Natural killer cell (primary cell): ENCODE measurements around the gene KRTAP26-1. TPM values are rescaled to one million over a fixed set of nuclear protein-coding genes. Genes with fewer than 3 reads are reported as not detected.

Experiments used
- ATAC-seq, 3 donors: fragments of 150-1000 bp in 2 of 3; fragments of 200-7000 bp in 1 of 3; cut with Tn5 transposase; 1 replicate in 1 of 3; 2 replicates in 2 of 3; pipeline ENCODE4 v1.10.0; 2021; ENCODE audit warnings: mild to moderate bottlenecking in 2 of 3, moderate library complexity in 2 of 3
- DNase-seq, 2 donors: peaks; one replicate each; pipeline versions ENCODE4 v3.0.0 to v3.0.0-alpha.2; 2013 to 2021; ENCODE audit warnings: mixed read lengths in 1 of 2
- H3K27ac ChIP-seq: one replicate; pipeline ENCODE4 v1.5.1; 2013; ENCODE audit warnings: mild to moderate bottlenecking, low read length
- H3K27me3 ChIP-seq: one replicate; pipeline ENCODE4 v1.6.1; 2013; ENCODE audit warnings: low read length; ENCODE audit not compliant: control insufficient read depth, insufficient read depth
- H3K36me3 ChIP-seq: one replicate; pipeline ENCODE4 v1.6.1; 2013; ENCODE audit warnings: low read length; ENCODE audit not compliant: control insufficient read depth, insufficient read depth
- H3K4me1 ChIP-seq: one replicate; pipeline ENCODE4 v1.6.1; 2013; ENCODE audit warnings: low read length; ENCODE audit not compliant: control insufficient read depth, insufficient read depth
- H3K4me3 ChIP-seq: one replicate; pipeline ENCODE4 v1.5.1; 2013; ENCODE audit warnings: low read length
- H3K9me3 ChIP-seq: one replicate; pipeline ENCODE4 v1.6.1; 2013; ENCODE audit warnings: low read length; ENCODE audit not compliant: control insufficient read depth, insufficient read depth
- H3K27ac Mint-ChIP-seq, 2 donors: one replicate each; pipeline ENCODE4 v1.8.0; 2022; ENCODE audit warnings: mild to moderate bottlenecking in 2 of 2, mixed read lengths in 2 of 2, moderate library complexity in 1 of 2
- H3K27me3 Mint-ChIP-seq, 2 donors: one replicate each; pipeline ENCODE4 v1.8.0; 2022; ENCODE audit warnings: low read depth in 2 of 2, mixed read lengths in 2 of 2
- H3K36me3 Mint-ChIP-seq: one replicate; pipeline ENCODE4 v1.8.0; 2022; ENCODE audit warnings: mixed read lengths
- H3K4me1 Mint-ChIP-seq, 2 donors: one replicate each; pipeline ENCODE4 v1.8.0; 2022; ENCODE audit warnings: mixed read lengths in 2 of 2
- H3K4me3 Mint-ChIP-seq: one replicate; pipeline ENCODE4 v1.8.0; 2022; ENCODE audit warnings: mild to moderate bottlenecking, moderate library complexity, mixed read lengths
- H3K9me3 Mint-ChIP-seq, 2 donors: one replicate each; pipeline ENCODE4 v1.8.0; 2022; ENCODE audit warnings: mixed read lengths in 2 of 2
- WGBS: methylation state at CpG from one replicate; pipeline ENCODE4 v1.1.7; 2013; ENCODE audit warnings: missing lambda C conversion rate; ENCODE audit not compliant: insufficient coverage; 5-methylcytosine and 5-hydroxymethylcytosine counted together
- intact Hi-C: fragments of 100-400 bp; cut with micrococcal nuclease; formaldehyde crosslinking; loops from one replicate; pipeline ENCODE4 v1.14.2; 2022
- total RNA-seq, 4 donors: library from RNA; stranded (reverse); fragments of 120-200 nt in 1 of 4; gene quantifications; one replicate each; pipeline versions ENCODE4 v1.2.3 to v1.2.4, GENCODE V29; 2013 to 2022
- TF ChIP-seq, protein P1 (sequence below): fragments of 200-600 bp; IDR thresholded peaks from one replicate; pipeline ENCODE4 v1.8.0; 2022; ENCODE audit warnings: antibody characterized with exemption

KRTAP26-1 gene
- total RNA-seq, 3 donors from 2014 or later (not counting 1 experiment from before 2014, with no cell fraction given) = not detected

DNA sequence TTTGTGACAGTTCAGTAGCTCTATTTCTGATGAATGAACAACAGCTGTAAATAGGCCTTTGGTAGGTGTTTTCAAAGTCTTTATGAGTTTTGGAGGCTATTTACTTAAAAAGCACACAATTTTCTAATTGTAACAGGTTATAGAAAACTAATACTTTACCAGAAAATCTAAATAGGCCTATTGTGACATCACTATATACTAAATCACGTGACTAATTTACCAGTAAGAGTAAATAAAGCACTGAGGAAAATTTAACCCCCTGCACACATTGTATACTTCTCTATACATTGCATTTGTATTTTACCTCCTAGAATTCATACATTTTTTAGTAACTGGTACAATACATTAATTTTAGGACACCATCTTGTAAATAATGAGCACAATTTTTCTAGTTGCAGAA lies 15.0 kb downstream of the KRTAP26-1 start:
- H3K9me3 Mint-ChIP-seq = peaks cover 6 to 10% of the 10 kb centered on the region in 2 donors
- H3K27ac ChIP-seq = no peak overlapping the region
- TF ChIP-seq, protein P1, sequence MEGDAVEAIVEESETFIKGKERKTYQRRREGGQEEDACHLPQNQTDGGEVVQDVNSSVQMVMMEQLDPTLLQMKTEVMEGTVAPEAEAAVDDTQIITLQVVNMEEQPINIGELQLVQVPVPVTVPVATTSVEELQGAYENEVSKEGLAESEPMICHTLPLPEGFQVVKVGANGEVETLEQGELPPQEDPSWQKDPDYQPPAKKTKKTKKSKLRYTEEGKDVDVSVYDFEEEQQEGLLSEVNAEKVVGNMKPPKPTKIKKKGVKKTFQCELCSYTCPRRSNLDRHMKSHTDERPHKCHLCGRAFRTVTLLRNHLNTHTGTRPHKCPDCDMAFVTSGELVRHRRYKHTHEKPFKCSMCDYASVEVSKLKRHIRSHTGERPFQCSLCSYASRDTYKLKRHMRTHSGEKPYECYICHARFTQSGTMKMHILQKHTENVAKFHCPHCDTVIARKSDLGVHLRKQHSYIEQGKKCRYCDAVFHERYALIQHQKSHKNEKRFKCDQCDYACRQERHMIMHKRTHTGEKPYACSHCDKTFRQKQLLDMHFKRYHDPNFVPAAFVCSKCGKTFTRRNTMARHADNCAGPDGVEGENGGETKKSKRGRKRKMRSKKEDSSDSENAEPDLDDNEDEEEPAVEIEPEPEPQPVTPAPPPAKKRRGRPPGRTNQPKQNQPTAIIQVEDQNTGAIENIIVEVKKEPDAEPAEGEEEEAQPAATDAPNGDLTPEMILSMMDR = no peak
- ATAC-seq (no peak), DNase-seq (no peak)
- no peak overlapping the region for H3K4me3 ChIP-seq
- H3K4me3 Mint-ChIP-seq = no peak overlapping the region
- no peak overlapping the region for H3K27ac Mint-ChIP-seq
- H3K27me3 ChIP-seq = no peaks in the 10 kb centered on the region
- no peaks in the 10 kb centered on the region for H3K36me3 Mint-ChIP-seq
- H3K4me1 ChIP-seq = no peaks in the 10 kb centered on the region
- no peaks in the 10 kb centered on the region for H3K27me3 Mint-ChIP-seq
- WGBS = no CpG with 5 or more reads among the region's 1 CpG
- no peaks in the 10 kb centered on the region for H3K36me3 ChIP-seq
- no peaks in the 10 kb centered on the region for H3K9me3 ChIP-seq
- intact Hi-C loops = no loop called here
- no peaks in the 10 kb centered on the region for H3K4me1 Mint-ChIP-seq

DNA sequence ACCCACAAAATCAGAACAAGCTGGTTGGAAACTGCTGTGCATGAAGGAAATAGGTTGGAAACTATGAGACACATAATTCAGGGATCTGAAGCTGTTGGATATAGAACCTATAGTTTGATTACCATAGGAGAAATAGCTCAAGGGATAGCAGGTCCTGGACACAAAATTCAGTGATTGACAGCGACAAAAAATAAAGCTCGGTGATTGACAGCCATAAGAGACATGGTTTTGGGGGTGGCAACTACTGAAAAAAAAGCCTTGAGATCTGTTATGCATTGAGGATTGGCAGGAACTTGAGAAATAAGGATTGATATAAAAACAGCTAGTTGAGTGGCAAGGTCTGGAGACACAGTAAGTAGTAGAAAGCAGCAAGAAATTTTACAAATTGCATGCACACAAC lies 30.9 kb downstream of the KRTAP26-1 start, which contains the start of gene KRTAP25-1:
Gene KRTAP25-1, minus strand, starts transcription at position 300 of the 400 bp plus-strand sequence. Its CDS starts 24 bp downstream, at position 276.
- DNase-seq (no peak), ATAC-seq (no peak)
- WGBS = 98% methylated on average over 2 of the region's 2 CpGs
- Mint-ChIP-seq H3K27me3 (no peaks in the 10 kb centered on the region), H3K27ac (no peak within 1 kb of the TSS), H3K36me3 (no peaks in the 10 kb centered on the region), H3K9me3 (peaks cover 12 to 13% of the 10 kb centered on the region in 2 donors), H3K4me3 (no peak within 1 kb of the TSS), H3K4me1 (no peaks in the 10 kb centered on the region)
- Histone ChIP-seq H3K27ac (no peak within 1 kb of the TSS), H3K4me1 (no peaks in the 10 kb centered on the region), H3K4me3 (no peak within 1 kb of the TSS), H3K27me3 (no peaks in the 10 kb centered on the region), H3K9me3 (no peaks in the 10 kb centered on the region), H3K36me3 (no peaks in the 10 kb centered on the region)
- intact Hi-C loops = no loop called here
- TF ChIP-seq, protein P1 = no peak

DNA sequence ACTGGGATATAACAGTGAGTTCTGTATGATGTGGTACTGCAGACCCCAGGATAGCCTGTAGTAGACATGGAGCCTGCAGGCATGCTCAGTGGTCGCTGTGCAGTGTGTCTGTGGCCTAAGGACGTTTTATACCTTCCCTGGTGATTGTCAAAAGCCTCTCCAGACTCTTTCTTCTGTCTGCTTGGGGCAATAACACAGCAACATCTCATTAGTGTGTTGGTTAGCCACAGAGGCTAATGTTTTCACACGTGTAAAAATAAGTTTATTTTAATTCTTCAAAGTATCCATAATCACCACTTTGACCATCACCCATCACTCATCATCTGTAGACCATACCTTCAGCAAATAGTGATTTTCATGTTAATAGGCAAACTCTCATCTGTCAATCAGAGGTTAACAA lies 37.3 kb downstream of the KRTAP26-1 start, which contains the start of gene KRTAP24-1:
Gene KRTAP24-1, minus strand, starts transcription at position 101 of the 400 bp plus-strand sequence. Its CDS starts 18 bp downstream, at position 83.
- DNase-seq = no peak
- H3K4me3 ChIP-seq = no peak within 1 kb of the TSS
- TF ChIP-seq, protein P1 = no peak
- no peak for ATAC-seq
- H3K4me1 ChIP-seq = no peaks in the 10 kb centered on the region
- WGBS = 51% methylated on average over 3 of the region's 3 CpGs
- H3K36me3 ChIP-seq = no peaks in the 10 kb centered on the region
- Mint-ChIP-seq H3K27me3 (no peaks in the 10 kb centered on the region), H3K4me3 (no peak within 1 kb of the TSS), H3K36me3 (no peaks in the 10 kb centered on the region), H3K9me3 (peaks cover 6 to 13% of the 10 kb centered on the region in 2 donors), H3K4me1 (no peaks in the 10 kb centered on the region), H3K27ac (no peak within 1 kb of the TSS)
- H3K27ac ChIP-seq = no peak within 1 kb of the TSS
- no peaks in the 10 kb centered on the region for H3K27me3 ChIP-seq
- H3K9me3 ChIP-seq = no peaks in the 10 kb centered on the region
- intact Hi-C loops = no loop called here

DNA sequence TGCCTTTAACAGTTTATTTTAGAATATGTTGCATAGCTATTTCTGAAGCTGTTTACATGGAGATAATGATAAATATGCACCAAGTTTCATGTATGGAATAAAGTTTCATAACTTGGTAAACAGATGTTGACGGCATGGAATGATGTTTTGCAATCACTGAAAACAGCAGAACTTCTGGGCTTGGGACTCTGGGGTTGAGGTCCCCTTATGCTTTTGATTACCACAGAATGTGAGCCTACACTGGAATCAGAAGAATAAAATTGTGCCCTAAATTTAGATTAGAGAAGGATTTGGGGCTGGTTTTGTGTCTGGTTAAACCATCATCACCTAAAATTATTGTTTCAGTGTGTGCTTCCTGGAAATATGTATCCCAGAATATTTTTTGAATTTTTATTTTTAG lies 48.5 kb downstream of the KRTAP26-1 start:
- Mint-ChIP-seq H3K27ac (no peak overlapping the region), H3K36me3 (no peaks in the 10 kb centered on the region), H3K4me1 (no peaks in the 10 kb centered on the region), H3K4me3 (no peak overlapping the region), H3K9me3 (peaks cover 0 to 14% of the 10 kb centered on the region in 2 donors), H3K27me3 (no peaks in the 10 kb centered on the region)
- ATAC-seq = no peak
- intact Hi-C loops = no loop called here
- no peak for DNase-seq
- H3K4me3 ChIP-seq = no peak overlapping the region
- no peaks in the 10 kb centered on the region for H3K36me3 ChIP-seq
- H3K27ac ChIP-seq = no peak overlapping the region
- 93% methylated on average over 1 of the region's 1 CpG for WGBS
- H3K9me3 ChIP-seq = no peaks in the 10 kb centered on the region
- no peaks in the 10 kb centered on the region for H3K27me3 ChIP-seq
- H3K4me1 ChIP-seq = no peaks in the 10 kb centered on the region
- TF ChIP-seq, protein P1 = no peak
